SK-N-SH (cell line): Measurements from ENCODE around the gene SORL1. TPM values are rescaled to one million over a fixed set of nuclear protein-coding genes. Genes with fewer than 3 reads are reported as not detected.

Experiments
- CTCF ChIA-PET: fragments of 300-600, 350-600 bp; formaldehyde crosslinking; extraction: SDS; loops from one replicate; lab custom pipeline; 2021; lab: Yijun Ruan, JAX
- POLR2A ChIA-PET: fragments of 350-600 bp; sonication (Branson Sonifier 250); formaldehyde crosslinking; extraction: SDS; loops from one replicate; lab custom pipeline; 2020; ENCODE audit warnings: antibody characterized with exemption, inconsistent platforms; lab: Yijun Ruan, JAX
- DNase-seq: peaks from one replicate; pipeline ENCODE4 v3.0.0; 2012
- H2AFZ ChIP-seq: fragments of 200-600 bp; sonication (generic); 2 replicates; pipeline ENCODE4 v1.8.1; 2016; ENCODE audit warnings: antibody characterized with exemption, mild to moderate bottlenecking, low read depth
- H3F3A ChIP-seq: fragments of 200-600 bp; sonication (generic); replicated peaks from 2 replicates; pipeline ENCODE3; 2016; ENCODE audit warnings: antibody characterized with exemption, mild to moderate bottlenecking; ENCODE audit not compliant: insufficient read depth
- H3K27ac ChIP-seq, 2 experiments: fragments of 200-500 bp in 1 of 2; fragments of 200-600 bp in 1 of 2; sonication (Bioruptor generic) in 1 of 2; sonication (generic), shearing (Covaris generic) in 1 of 2; 2 replicates each; pipeline versions ENCODE4 v1.5.1 to v1.6.1; 2014 to 2016; ENCODE audit warnings: low read depth in 2 of 2, inconsistent platforms in 1 of 2, low read length in 1 of 2, mild to moderate bottlenecking in 1 of 2, mixed read lengths in 1 of 2
- H3K27me3 ChIP-seq: fragments of 200-600 bp; sonication (generic), shearing (Covaris generic); 2 replicates; pipeline ENCODE4 v1.6.1; 2016; ENCODE audit warnings: mixed run types; ENCODE audit not compliant: insufficient read depth
- H3K36me3 ChIP-seq, 2 experiments: fragments of 200-500 bp in 1 of 2; fragments of 200-600 bp in 1 of 2; sonication (Bioruptor generic) in 1 of 2; sonication (generic) in 1 of 2; replicated peaks in 1 of 2; 2 replicates each; pipeline versions ENCODE3 to v1.5.1; 2014 to 2016; ENCODE audit warnings: low read length in 1 of 2, mild to moderate bottlenecking in 1 of 2; ENCODE audit not compliant: insufficient read depth in 2 of 2, control insufficient read depth in 1 of 2
- H3K4me1 ChIP-seq, 2 experiments: fragments of 200-500 bp in 1 of 2; fragments of 200-600 bp in 1 of 2; sonication (Bioruptor generic) in 1 of 2; sonication (generic), shearing (Covaris generic) in 1 of 2; 2 replicates each; pipeline versions ENCODE4 v1.5.1 to v1.6.1; 2014 to 2016; ENCODE audit warnings: low read depth in 1 of 2, low read length in 1 of 2, mixed run types in 1 of 2; ENCODE audit not compliant: insufficient read depth in 2 of 2, control insufficient read depth in 1 of 2
- H3K4me2 ChIP-seq: fragments of 200-600 bp; sonication (generic), shearing (Covaris generic); 2 replicates; pipeline ENCODE4 v1.6.1; 2017; ENCODE audit warnings: mixed run types
- H3K4me3 ChIP-seq, 2 experiments: fragments of 200-500 bp in 1 of 2; fragments of 200-600 bp in 1 of 2; sonication (Bioruptor generic) in 1 of 2; sonication (generic), shearing (Covaris generic) in 1 of 2; 2 replicates each; pipeline versions ENCODE4 v1.5.1 to v1.8.1; 2014 to 2016; ENCODE audit warnings: low read depth in 2 of 2, inconsistent platforms in 1 of 2, low read length in 1 of 2, mild to moderate bottlenecking in 1 of 2, mixed read lengths in 1 of 2, moderate library complexity in 1 of 2
- H3K79me2 ChIP-seq: fragments of 200-600 bp; sonication (generic); 2 replicates; pipeline ENCODE4 v1.8.1; 2017; ENCODE audit warnings: mild to moderate bottlenecking; ENCODE audit not compliant: insufficient read depth
- H3K9ac ChIP-seq: fragments of 200-600 bp; sonication (generic); 2 replicates; pipeline ENCODE4 v1.6.1; 2017; ENCODE audit warnings: mixed run types
- H3K9me2 ChIP-seq: fragments of 200-600 bp; sonication (generic); 2 replicates; pipeline ENCODE4 v1.6.1; 2017; ENCODE audit warnings: mixed run types
- H3K9me3 ChIP-seq: fragments of 200-600 bp; sonication (generic); 2 replicates; pipeline ENCODE4 v1.6.1; 2017; ENCODE audit warnings: mixed run types, mild to moderate bottlenecking, moderate library complexity
- H4K20me1 ChIP-seq: fragments of 200-600 bp; sonication (generic); 2 replicates; pipeline ENCODE4 v1.6.1; 2017; ENCODE audit warnings: mild to moderate bottlenecking, mixed run types; ENCODE audit not compliant: insufficient read depth
- EZH2phosphoT487 ChIP-seq: fragments of 200-600 bp; sonication (generic); IDR thresholded peaks from 2 replicates; pipeline ENCODE4 v1.6.1; 2017; ENCODE audit warnings: low read depth, mixed run types, mild to moderate bottlenecking, antibody characterized with exemption, moderate library complexity, borderline replicate concordance
- FOXJ3 ChIP-seq: sonication (generic); formaldehyde crosslinking; IDR thresholded peaks from 2 replicates; pipeline ENCODE4 v1.5.1; 2020; ENCODE audit warnings: mild to moderate bottlenecking, missing genetic modification reagents
- JUND ChIP-seq: IDR thresholded peaks from 2 replicates; pipeline ENCODE4 v1.4.0; 2012
- MXI1 ChIP-seq: IDR thresholded peaks from 2 replicates; pipeline ENCODE4 v1.6.1; 2012; ENCODE audit warnings: mild to moderate bottlenecking, low read depth, low read length, improper control_type of control experiment
- NRF1 ChIP-seq: IDR thresholded peaks from 2 replicates; pipeline ENCODE4 v1.6.1; 2012; ENCODE audit warnings: low read depth, mild to moderate bottlenecking, low read length
- TAF1 ChIP-seq: IDR thresholded peaks from 2 replicates; pipeline ENCODE4 v1.6.1; 2012; ENCODE audit warnings: low read depth, mild to moderate bottlenecking, low read length, moderate library complexity, borderline replicate concordance
- TEAD4 ChIP-seq: IDR thresholded peaks from 2 replicates; pipeline ENCODE4 v1.4.0; 2012; ENCODE audit warnings: mild to moderate bottlenecking, borderline replicate concordance; ENCODE audit not compliant: insufficient read depth
- YY1 ChIP-seq: IDR thresholded peaks from 2 replicates; pipeline ENCODE4 v1.4.0; 2012; ENCODE audit warnings: low read depth, mild to moderate bottlenecking
- WGBS: methylation state at CpG from one replicate; pipeline ENCODE4 v1.1.6; 2017; ENCODE audit warnings: low lambda C conversion rate; 5-methylcytosine and 5-hydroxymethylcytosine counted together
- polyA plus RNA-seq, 3 experiments: library from polyadenylated mRNA; depleted of rRNA; stranded (reverse); fragments of >200 nt; gene quantifications; 2 replicates each; pipeline ENCODE4 v1.2.3, GENCODE V29; 2012
- TF ChIP-seq, protein P1 (sequence below): IDR thresholded peaks from 2 replicates; pipeline ENCODE4 v1.4.0; 2012; ENCODE audit warnings: low read depth, borderline replicate concordance
- TF ChIP-seq, protein P2 (sequence below): IDR thresholded peaks from 2 replicates; pipeline ENCODE4 v1.6.1; 2012; ENCODE audit warnings: mild to moderate bottlenecking, low read depth, low read length, moderate library complexity
- TF ChIP-seq, protein P3 (sequence below): IDR thresholded peaks from 2 replicates; pipeline ENCODE4 v1.4.0; 2012; ENCODE audit warnings: low read depth

The SORL1 gene
- polyA plus RNA-seq, 1 of the 3 experiments (the other 2 are of a cell fraction) = 7.1 TPM

DNA sequence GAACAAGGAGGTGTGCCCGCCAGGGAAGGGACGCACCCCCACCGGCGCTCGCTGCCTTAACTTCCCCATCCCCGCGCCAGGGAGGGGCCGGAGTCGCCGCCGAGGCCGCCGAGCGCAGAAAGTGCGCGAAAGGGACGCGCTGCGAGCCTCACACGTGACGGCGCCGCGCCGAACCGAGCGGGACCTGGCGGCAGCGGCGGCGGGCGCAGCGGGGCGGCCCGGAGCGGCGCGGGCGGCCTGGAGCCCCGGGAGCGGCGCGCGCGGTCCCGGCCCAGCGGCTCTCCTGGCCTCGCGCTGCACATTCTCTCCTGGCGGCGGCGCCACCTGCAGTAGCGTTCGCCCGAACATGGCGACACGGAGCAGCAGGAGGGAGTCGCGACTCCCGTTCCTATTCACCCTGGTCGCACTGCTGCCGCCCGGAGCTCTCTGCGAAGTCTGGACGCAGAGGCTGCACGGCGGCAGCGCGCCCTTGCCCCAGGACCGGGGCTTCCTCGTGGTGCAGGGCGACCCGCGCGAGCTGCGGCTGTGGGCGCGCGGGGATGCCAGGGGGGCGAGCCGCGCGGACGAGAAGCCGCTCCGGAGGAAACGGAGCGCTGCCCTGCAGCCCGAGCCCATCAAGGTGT is at the start of gene SORL1 (continued):
- TF ChIP-seq, protein P1, sequence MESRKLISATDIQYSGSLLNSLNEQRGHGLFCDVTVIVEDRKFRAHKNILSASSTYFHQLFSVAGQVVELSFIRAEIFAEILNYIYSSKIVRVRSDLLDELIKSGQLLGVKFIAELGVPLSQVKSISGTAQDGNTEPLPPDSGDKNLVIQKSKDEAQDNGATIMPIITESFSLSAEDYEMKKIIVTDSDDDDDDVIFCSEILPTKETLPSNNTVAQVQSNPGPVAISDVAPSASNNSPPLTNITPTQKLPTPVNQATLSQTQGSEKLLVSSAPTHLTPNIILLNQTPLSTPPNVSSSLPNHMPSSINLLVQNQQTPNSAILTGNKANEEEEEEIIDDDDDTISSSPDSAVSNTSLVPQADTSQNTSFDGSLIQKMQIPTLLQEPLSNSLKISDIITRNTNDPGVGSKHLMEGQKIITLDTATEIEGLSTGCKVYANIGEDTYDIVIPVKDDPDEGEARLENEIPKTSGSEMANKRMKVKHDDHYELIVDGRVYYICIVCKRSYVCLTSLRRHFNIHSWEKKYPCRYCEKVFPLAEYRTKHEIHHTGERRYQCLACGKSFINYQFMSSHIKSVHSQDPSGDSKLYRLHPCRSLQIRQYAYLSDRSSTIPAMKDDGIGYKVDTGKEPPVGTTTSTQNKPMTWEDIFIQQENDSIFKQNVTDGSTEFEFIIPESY = no peak
- TF ChIP-seq, all 33 proteins: peak for 9

DNA sequence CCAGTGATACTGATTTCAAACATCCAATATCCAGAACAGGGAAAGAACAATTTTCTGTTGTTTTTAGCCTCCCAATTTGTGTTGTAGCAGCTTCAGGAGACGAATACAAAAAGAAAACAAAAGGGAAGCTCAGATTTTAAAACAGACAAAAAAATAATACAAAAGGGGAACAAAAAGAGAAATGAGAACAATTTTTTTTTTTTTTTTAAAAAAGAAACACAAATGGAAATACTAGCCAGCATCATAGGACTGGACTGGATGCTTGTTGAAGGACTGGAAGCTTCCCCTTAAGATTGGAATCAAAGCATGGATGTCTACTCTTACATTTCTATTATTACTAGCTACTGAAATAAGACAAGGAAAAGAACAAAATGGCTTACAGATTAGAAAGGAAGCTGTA is 46.5 kb upstream of the SORL1 start:
- 9% methylated on average over 1 of the region's 1 CpG for WGBS
- no peak for DNase-seq
- TF ChIP-seq FOXJ3 (CRISPR knock-in tag) (no peak), YY1 (no peak), TEAD4 (no peak), NRF1 (no peak), EZH2phosphoT487 (no peak), TAF1 (no peak), JUND (no peak), MXI1 (no peak)
- TF ChIP-seq, protein P2, sequence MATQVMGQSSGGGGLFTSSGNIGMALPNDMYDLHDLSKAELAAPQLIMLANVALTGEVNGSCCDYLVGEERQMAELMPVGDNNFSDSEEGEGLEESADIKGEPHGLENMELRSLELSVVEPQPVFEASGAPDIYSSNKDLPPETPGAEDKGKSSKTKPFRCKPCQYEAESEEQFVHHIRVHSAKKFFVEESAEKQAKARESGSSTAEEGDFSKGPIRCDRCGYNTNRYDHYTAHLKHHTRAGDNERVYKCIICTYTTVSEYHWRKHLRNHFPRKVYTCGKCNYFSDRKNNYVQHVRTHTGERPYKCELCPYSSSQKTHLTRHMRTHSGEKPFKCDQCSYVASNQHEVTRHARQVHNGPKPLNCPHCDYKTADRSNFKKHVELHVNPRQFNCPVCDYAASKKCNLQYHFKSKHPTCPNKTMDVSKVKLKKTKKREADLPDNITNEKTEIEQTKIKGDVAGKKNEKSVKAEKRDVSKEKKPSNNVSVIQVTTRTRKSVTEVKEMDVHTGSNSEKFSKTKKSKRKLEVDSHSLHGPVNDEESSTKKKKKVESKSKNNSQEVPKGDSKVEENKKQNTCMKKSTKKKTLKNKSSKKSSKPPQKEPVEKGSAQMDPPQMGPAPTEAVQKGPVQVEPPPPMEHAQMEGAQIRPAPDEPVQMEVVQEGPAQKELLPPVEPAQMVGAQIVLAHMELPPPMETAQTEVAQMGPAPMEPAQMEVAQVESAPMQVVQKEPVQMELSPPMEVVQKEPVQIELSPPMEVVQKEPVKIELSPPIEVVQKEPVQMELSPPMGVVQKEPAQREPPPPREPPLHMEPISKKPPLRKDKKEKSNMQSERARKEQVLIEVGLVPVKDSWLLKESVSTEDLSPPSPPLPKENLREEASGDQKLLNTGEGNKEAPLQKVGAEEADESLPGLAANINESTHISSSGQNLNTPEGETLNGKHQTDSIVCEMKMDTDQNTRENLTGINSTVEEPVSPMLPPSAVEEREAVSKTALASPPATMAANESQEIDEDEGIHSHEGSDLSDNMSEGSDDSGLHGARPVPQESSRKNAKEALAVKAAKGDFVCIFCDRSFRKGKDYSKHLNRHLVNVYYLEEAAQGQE = no peak
- TF ChIP-seq, protein P3, sequence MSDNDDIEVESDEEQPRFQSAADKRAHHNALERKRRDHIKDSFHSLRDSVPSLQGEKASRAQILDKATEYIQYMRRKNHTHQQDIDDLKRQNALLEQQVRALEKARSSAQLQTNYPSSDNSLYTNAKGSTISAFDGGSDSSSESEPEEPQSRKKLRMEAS = no peak
- Histone ChIP-seq H3K79me2 (no peaks in the 10 kb centered on the region), H3F3A (no peaks in the 10 kb centered on the region), H3K4me2 (no peak overlapping the region), H3K9me2 (no peaks in the 10 kb centered on the region), H3K27me3 (no peaks in the 10 kb centered on the region), H3K36me3 (no peaks in the 10 kb centered on the region), H3K27ac (no peak overlapping the region), H3K4me3 (no peak overlapping the region), H3K9me3 (peaks cover 8% of the 10 kb centered on the region; the same call in 1 of the 2 replicates), H3K9ac (no peak overlapping the region), H3K4me1 (no peaks in the 10 kb centered on the region), H2AFZ (no peak overlapping the region), H4K20me1 (no peaks in the 10 kb centered on the region)
- CTCF ChIA-PET = no interaction called here
- POLR2A ChIA-PET = no interaction called here
